ENCODE measurements around the gene TIMD4.
"Not testable (repeated sequence)": the region's sequence is repeated elsewhere in the genome, so short reads cannot be mapped to it uniquely, and the experiment has no call there.

Gene TIMD4

GRCh38 chr5:156927545-156927944 lies 35.5 kb downstream of the TIMD4 start:
- H3K9me3 ChIP-seq (ENCODE audit: control insufficient read depth in 5 of 5, low read length in 5 of 5) = peaks cover 0 to 6% (median 0%) of the 10 kb centered on the region in 5 donors
- no peak overlapping the region for H3K4me3 ChIP-seq (ENCODE audit: low read depth in 1 of 5, low read length in 5 of 5)
- no peak overlapping the region for H3K9ac ChIP-seq (ENCODE audit: low read length in 5 of 5)
- no peaks in the 10 kb centered on the region for H3K36me3 ChIP-seq (ENCODE audit: control insufficient read depth in 5 of 5, insufficient read depth in 5 of 5, low read length in 5 of 5)
- H3K27me3 ChIP-seq (ENCODE audit: control insufficient read depth in 5 of 5, insufficient read depth in 4 of 5, low read length in 5 of 5) = no peaks in the 10 kb centered on the region
- no peak overlapping the region for H3K27ac ChIP-seq (ENCODE audit: low read depth, low read length)
- H3K4me1 ChIP-seq (ENCODE audit: control insufficient read depth in 5 of 5, insufficient read depth in 5 of 5, low read length in 5 of 5) = peaks cover 0 to 6% (median 0%) of the 10 kb centered on the region in 5 donors

GRCh38 chr5:156925767-156926166 lies 37.3 kb downstream of the TIMD4 start:
- H3K9me3 ChIP-seq (ENCODE audit: control insufficient read depth in 5 of 5, low read length in 5 of 5); H3K4me3 ChIP-seq (ENCODE audit: low read depth in 1 of 5, low read length in 5 of 5); H3K27me3 ChIP-seq (ENCODE audit: control insufficient read depth in 5 of 5, insufficient read depth in 4 of 5, low read length in 5 of 5); H3K36me3 ChIP-seq (ENCODE audit: control insufficient read depth in 5 of 5, insufficient read depth in 5 of 5, low read length in 5 of 5); H3K9ac ChIP-seq (ENCODE audit: low read length in 5 of 5); H3K4me1 ChIP-seq (ENCODE audit: control insufficient read depth in 5 of 5, insufficient read depth in 5 of 5, low read length in 5 of 5); H3K27ac ChIP-seq (ENCODE audit: low read depth, low read length): not testable (repeated sequence)

GRCh38 chr5:156922207-156922792 lies 40.7 kb downstream of the TIMD4 start:
- Histone ChIP-seq H3K4me3 (ENCODE audit: low read depth in 1 of 5, low read length in 5 of 5) (no peak overlapping the region), H3K9me3 (ENCODE audit: control insufficient read depth in 5 of 5, low read length in 5 of 5) (no peaks in the 10 kb centered on the region), H3K4me1 (ENCODE audit: control insufficient read depth in 5 of 5, insufficient read depth in 5 of 5, low read length in 5 of 5) (peaks cover 0 to 11% (median 0%) of the 10 kb centered on the region in 5 donors), H3K9ac (ENCODE audit: low read length in 5 of 5) (no peak overlapping the region), H3K36me3 (ENCODE audit: control insufficient read depth in 5 of 5, insufficient read depth in 5 of 5, low read length in 5 of 5) (no peaks in the 10 kb centered on the region), H3K27me3 (ENCODE audit: control insufficient read depth in 5 of 5, insufficient read depth in 4 of 5, low read length in 5 of 5) (no peaks in the 10 kb centered on the region), H3K27ac (ENCODE audit: low read depth, low read length) (no peak overlapping the region)

GRCh38 chr5:156920861-156921431 lies 42.1 kb downstream of the TIMD4 start:
- H3K9me3 ChIP-seq (ENCODE audit: control insufficient read depth in 5 of 5, low read length in 5 of 5) = no peaks in the 10 kb centered on the region
- H3K27ac ChIP-seq (ENCODE audit: low read depth, low read length) = no peak overlapping the region
- H3K27me3 ChIP-seq (ENCODE audit: control insufficient read depth in 5 of 5, insufficient read depth in 4 of 5, low read length in 5 of 5) = no peaks in the 10 kb centered on the region
- H3K9ac ChIP-seq (ENCODE audit: low read length in 5 of 5) = no peak overlapping the region
- peaks cover 0 to 11% (median 0%) of the 10 kb centered on the region in 5 donors for H3K4me1 ChIP-seq (ENCODE audit: control insufficient read depth in 5 of 5, insufficient read depth in 5 of 5, low read length in 5 of 5)
- no peak overlapping the region for H3K4me3 ChIP-seq (ENCODE audit: low read depth in 1 of 5, low read length in 5 of 5)
- no peaks in the 10 kb centered on the region for H3K36me3 ChIP-seq (ENCODE audit: control insufficient read depth in 5 of 5, insufficient read depth in 5 of 5, low read length in 5 of 5)

GRCh38 chr5:156920042-156920860 lies 42.8 kb downstream of the TIMD4 start:
- no peak overlapping the region for H3K4me3 ChIP-seq (ENCODE audit: low read depth in 1 of 5, low read length in 5 of 5)
- H3K36me3 ChIP-seq (ENCODE audit: control insufficient read depth in 5 of 5, insufficient read depth in 5 of 5, low read length in 5 of 5) = no peaks in the 10 kb centered on the region
- H3K9ac ChIP-seq (ENCODE audit: low read length in 5 of 5) = no peak overlapping the region
- peaks cover 0 to 5% (median 0%) of the 10 kb centered on the region in 5 donors for H3K4me1 ChIP-seq (ENCODE audit: control insufficient read depth in 5 of 5, insufficient read depth in 5 of 5, low read length in 5 of 5)
- H3K27ac ChIP-seq (ENCODE audit: low read depth, low read length) = no peak overlapping the region
- no peaks in the 10 kb centered on the region for H3K27me3 ChIP-seq (ENCODE audit: control insufficient read depth in 5 of 5, insufficient read depth in 4 of 5, low read length in 5 of 5)
- H3K9me3 ChIP-seq (ENCODE audit: control insufficient read depth in 5 of 5, low read length in 5 of 5) = no peaks in the 10 kb centered on the region

- peaks cover 0 to 5% (median 3%) of the 10 kb centered on the region in 5 donors for H3K4me1 ChIP-seq (ENCODE audit: control insufficient read depth in 5 of 5, insufficient read depth in 5 of 5, low read length in 5 of 5)
- H3K9ac ChIP-seq (ENCODE audit: low read length in 5 of 5) = no peak overlapping the region
- H3K27me3 ChIP-seq (ENCODE audit: control insufficient read depth in 5 of 5, insufficient read depth in 4 of 5, low read length in 5 of 5) = no peaks in the 10 kb centered on the region
- no peak overlapping the region for H3K27ac ChIP-seq (ENCODE audit: low read depth, low read length)
- no peaks in the 10 kb centered on the region for H3K9me3 ChIP-seq (ENCODE audit: control insufficient read depth in 5 of 5, low read length in 5 of 5)
- H3K36me3 ChIP-seq (ENCODE audit: control insufficient read depth in 5 of 5, insufficient read depth in 5 of 5, low read length in 5 of 5) = no peaks in the 10 kb centered on the region
- no peak overlapping the region for H3K4me3 ChIP-seq (ENCODE audit: low read depth in 1 of 5, low read length in 5 of 5)
These were observed 44.6 kb downstream of the TIMD4 start for GRCh38 chr5:156918311-156918845.

- Histone ChIP-seq H3K9ac (ENCODE audit: low read length in 5 of 5) (no peak overlapping the region), H3K27ac (ENCODE audit: low read depth, low read length) (no peak overlapping the region), H3K27me3 (ENCODE audit: control insufficient read depth in 5 of 5, insufficient read depth in 4 of 5, low read length in 5 of 5) (no peaks in the 10 kb centered on the region), H3K4me3 (ENCODE audit: low read depth in 1 of 5, low read length in 5 of 5) (no peak overlapping the region), H3K4me1 (ENCODE audit: control insufficient read depth in 5 of 5, insufficient read depth in 5 of 5, low read length in 5 of 5) (peaks cover 0 to 3% (median 0%) of the 10 kb centered on the region in 5 donors), H3K9me3 (ENCODE audit: control insufficient read depth in 5 of 5, low read length in 5 of 5) (no peaks in the 10 kb centered on the region), H3K36me3 (ENCODE audit: control insufficient read depth in 5 of 5, insufficient read depth in 5 of 5, low read length in 5 of 5) (no peaks in the 10 kb centered on the region)
These were observed 48.7 kb downstream of the TIMD4 start for GRCh38 chr5:156914371-156914737.

GRCh38 chr5:156913719-156914370 lies 49.2 kb downstream of the TIMD4 start:
- Histone ChIP-seq H3K27me3 (ENCODE audit: control insufficient read depth in 5 of 5, insufficient read depth in 4 of 5, low read length in 5 of 5) (no peaks in the 10 kb centered on the region), H3K4me1 (ENCODE audit: control insufficient read depth in 5 of 5, insufficient read depth in 5 of 5, low read length in 5 of 5) (peaks cover 0 to 3% (median 0%) of the 10 kb centered on the region in 5 donors), H3K9me3 (ENCODE audit: control insufficient read depth in 5 of 5, low read length in 5 of 5) (no peaks in the 10 kb centered on the region), H3K9ac (ENCODE audit: low read length in 5 of 5) (no peak overlapping the region), H3K27ac (ENCODE audit: low read depth, low read length) (no peak overlapping the region), H3K36me3 (ENCODE audit: control insufficient read depth in 5 of 5, insufficient read depth in 5 of 5, low read length in 5 of 5) (no peaks in the 10 kb centered on the region), H3K4me3 (ENCODE audit: low read depth in 1 of 5, low read length in 5 of 5) (no peak overlapping the region)

GRCh38 chr5:156913355-156913718 lies 49.7 kb downstream of the TIMD4 start:
- no peak overlapping the region for H3K4me3 ChIP-seq (ENCODE audit: low read depth in 1 of 5, low read length in 5 of 5)
- peaks cover 0 to 3% (median 0%) of the 10 kb centered on the region in 5 donors for H3K4me1 ChIP-seq (ENCODE audit: control insufficient read depth in 5 of 5, insufficient read depth in 5 of 5, low read length in 5 of 5)
- H3K36me3 ChIP-seq (ENCODE audit: control insufficient read depth in 5 of 5, insufficient read depth in 5 of 5, low read length in 5 of 5) = no peaks in the 10 kb centered on the region
- no peak overlapping the region for H3K9ac ChIP-seq (ENCODE audit: low read length in 5 of 5)
- no peaks in the 10 kb centered on the region for H3K27me3 ChIP-seq (ENCODE audit: control insufficient read depth in 5 of 5, insufficient read depth in 4 of 5, low read length in 5 of 5)
- H3K27ac ChIP-seq (ENCODE audit: low read depth, low read length) = no peak overlapping the region
- H3K9me3 ChIP-seq (ENCODE audit: control insufficient read depth in 5 of 5, low read length in 5 of 5) = no peaks in the 10 kb centered on the region

GRCh38 chr5:156912869-156913268 lies 50.2 kb downstream of the TIMD4 start:
- Histone ChIP-seq H3K9ac (ENCODE audit: low read length in 5 of 5) (no peak overlapping the region), H3K27ac (ENCODE audit: low read depth, low read length) (no peak overlapping the region), H3K4me1 (ENCODE audit: control insufficient read depth in 5 of 5, insufficient read depth in 5 of 5, low read length in 5 of 5) (peaks cover 0 to 3% (median 0%) of the 10 kb centered on the region in 5 donors), H3K27me3 (ENCODE audit: control insufficient read depth in 5 of 5, insufficient read depth in 4 of 5, low read length in 5 of 5) (no peaks in the 10 kb centered on the region), H3K36me3 (ENCODE audit: control insufficient read depth in 5 of 5, insufficient read depth in 5 of 5, low read length in 5 of 5) (no peaks in the 10 kb centered on the region), H3K9me3 (ENCODE audit: control insufficient read depth in 5 of 5, low read length in 5 of 5) (no peaks in the 10 kb centered on the region), H3K4me3 (ENCODE audit: low read depth in 1 of 5, low read length in 5 of 5) (no peak overlapping the region)
